HG02938 (cell line): Measurements from ENCODE around the gene CPT1B.
A peak's percentile ranks its signal among the peaks of the same experiment; 100 is the strongest.
"Not testable (repeated sequence)": the region's sequence is repeated elsewhere in the genome, so short reads cannot be mapped to it uniquely, and the experiment has no call there.

ENCODE experiments used
- ATAC-seq: cut with Tn5 transposase; IDR thresholded peaks from one replicate; pipeline ENCODE4 v1.9.1; 2021; ENCODE audit warnings: mild to moderate bottlenecking, moderate library complexity; ENCODE audit not compliant: unreplicated experiment

The CPT1B gene

DNA sequence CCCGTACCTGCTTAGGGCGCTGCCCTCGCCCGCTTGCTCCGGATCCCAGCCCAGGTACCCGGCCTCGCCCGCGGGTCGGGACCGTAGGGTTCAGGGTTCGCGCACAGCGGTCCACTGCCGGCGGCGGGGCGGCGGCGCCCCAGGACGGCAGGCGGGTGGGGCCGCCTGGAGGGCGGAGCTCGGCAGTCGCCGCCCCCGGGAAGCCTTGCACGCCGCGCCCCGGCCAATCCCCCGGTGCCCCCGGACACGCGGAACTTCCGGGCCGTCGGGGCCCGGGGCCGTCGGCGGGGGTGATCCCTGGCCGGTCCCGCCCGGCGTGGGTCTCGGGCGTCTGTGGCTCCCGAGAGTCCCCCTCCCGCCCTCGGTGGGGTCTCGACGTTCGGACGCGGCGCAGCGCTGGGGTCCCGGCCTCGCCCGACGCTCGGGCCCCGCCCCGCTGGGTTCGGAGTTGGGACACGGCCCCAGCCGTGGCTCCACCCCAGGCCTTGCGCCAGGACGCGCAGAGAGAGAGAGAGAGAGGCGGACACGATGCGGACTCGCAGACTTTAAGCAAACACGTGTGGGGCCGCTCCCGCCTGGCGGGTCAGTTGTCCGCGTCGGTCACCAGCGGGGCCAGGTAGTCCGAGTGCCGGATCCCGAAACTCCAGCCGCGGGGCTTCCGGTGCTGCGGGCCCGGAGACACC lies 48.2 kb downstream of the CPT1B start, which contains the start of gene TYMP:
TSS of gene TYMP (minus strand) at position 116 of the 683 bp plus-strand sequence. CDS start 303 bp downstream, outside the sequence.
- ATAC-seq = peak; percentile 7

DNA sequence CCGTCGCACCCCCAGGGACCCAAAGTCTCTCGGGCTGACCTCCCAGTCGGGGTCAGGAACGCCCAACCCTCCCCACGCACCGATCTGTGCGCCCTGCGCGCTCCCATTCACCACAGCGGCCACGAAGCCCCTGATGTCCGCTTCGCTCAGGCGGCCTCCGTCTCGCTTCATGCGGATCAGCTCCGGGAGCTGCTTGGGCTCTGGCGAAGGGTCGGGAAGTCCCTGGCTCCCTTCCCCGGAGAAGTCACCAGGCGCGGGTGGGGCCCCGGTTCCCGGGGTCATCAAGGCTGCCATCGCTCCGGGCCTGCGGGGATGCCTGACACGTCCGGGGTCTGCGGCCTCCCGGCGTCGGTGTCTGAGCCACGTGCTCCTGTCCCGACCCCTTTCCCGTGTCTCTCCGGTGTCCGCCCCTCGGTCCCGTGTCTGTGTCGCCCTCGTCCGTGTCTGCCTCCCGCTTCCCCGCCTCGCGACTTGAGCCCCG lies 48.8 kb downstream of the CPT1B start:
- ATAC-seq = no peak

- no peak for ATAC-seq
Measured at GRCh38 chr22:50528682-50529415, 49.4 kb downstream of the CPT1B start.

DNA sequence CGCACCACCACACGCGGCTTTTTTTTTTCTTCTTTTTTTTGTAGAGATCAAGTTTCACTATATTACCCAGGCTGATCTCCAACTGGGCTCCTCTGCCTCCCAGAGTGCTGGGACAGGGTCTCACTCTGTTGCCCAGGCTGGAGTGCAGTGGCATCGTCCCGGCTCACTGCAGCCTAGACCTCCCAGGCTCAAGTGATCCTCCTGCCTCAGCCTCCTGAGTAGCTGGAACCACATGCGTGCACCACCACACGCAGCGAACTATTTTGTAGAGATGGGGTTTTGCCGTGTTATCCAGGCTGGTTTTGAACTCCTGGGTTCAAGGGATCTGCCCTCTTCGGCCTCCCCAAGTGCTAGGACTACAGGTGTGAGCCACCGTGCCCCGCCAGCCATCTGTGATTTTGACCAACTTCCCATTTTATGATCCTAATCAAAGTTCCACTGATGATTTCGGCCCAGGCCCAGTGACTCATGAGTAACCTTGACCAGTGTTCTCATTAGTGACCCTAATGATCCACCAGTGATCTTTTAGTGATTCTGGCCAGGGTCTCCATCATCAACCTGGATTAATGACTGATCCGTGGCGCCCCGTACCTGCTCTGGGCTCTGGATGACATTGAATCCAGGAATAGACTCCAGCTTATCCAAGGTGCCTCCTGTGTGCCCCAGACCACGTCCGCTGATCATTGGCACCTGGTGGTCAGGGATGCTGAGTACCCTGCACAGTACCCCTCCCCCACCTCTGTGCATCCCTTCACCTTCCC lies 50.1 kb downstream of the CPT1B start:
- no peak for ATAC-seq

DNA sequence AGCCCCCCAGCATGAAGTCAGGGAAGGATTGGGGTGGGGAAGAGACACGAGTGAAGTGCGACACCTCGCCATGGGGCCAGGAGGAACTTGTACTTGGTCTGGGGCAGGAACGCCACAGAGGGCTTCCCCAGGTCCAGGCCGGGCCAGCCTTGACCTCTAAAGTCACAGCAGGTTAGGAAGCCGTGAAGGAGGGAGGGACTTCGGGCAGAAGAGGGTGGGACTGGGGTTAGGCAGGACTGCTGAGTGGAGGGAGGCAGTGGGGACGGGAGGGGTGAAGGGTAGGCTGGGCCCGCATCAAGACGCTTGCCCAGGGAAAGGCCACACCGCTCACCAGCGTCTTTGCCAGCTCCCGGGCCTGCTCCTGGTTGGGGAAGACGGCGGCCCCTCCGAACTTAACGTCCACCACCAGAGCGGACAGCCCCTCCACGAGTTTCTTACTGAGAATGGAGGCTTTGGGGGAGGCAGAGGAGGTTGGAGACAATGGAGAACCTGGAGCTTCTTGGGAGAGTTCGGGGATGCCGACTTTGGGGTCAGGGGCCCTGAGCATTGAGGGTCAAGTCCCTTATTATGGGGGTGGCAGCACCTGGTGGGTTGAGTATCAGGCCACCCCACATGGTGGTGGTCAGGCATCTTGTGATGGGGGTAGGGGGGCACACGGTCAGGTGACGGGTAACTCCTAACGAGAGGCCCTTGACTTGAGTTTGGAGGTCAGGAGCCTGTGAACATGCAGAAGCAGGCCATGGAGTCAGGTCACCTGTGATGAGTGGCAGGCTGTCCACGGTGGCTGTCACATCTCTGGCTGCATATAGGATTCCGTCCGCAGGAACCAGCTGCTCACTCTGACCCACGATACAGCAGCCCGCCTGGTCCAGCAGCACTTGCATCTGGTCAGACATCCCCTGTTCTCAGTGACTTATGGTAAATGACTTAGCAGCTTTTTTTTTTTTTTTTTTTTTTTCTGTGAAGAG lies 51.1 kb downstream of the CPT1B start:
- no peak for ATAC-seq

DNA sequence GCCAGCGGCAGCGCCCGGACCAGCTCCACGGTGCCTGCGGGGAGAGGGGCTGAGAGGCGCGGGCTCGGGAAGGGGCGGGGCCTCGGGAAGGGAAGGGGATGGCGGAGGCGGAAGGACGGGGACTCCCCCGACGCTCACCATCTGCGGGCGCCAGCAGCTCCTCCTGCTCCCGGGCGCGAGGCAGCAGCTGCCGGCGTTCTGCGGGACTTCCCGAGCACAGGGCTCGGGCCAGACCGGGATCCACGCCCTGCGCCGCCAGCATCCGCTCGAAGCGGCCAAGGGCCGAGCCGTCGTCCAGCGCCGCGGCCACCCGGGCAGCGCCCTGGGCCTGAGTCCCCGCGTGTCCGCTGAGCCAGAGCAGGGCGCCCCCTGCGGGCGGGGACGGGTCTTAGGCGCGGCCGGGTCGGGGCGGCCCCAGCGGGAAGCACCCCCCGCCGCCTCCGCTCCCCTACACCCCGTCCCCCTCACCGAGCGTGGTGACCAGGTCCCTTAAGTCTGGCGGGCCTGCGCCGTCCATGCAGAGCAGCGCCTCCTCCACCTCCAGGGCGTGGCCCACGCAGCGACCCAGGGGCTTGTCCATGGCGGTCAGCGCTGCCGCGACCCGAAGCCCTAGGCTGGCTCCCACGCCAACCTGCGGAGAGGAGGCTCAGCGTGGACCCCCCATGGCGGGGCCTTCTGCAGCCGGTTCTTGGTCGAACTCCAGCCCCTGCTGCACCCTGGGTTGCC lies 52.0 kb downstream of the CPT1B start:
- ATAC-seq = peak; percentile 22

DNA sequence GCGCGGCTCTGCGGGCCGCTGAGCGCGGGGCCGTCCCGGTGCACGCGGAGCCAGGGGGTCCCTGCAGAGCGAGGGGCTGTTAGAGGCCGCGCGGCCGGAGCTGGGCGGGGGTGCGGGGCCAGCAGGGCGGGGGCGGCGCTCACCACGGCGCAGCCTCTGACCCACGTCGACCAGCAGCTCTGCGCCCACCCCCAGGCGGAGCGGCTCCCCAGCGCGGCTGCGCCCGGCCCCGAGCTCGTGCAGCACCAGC lies 52.4 kb downstream of the CPT1B start:
- ATAC-seq = no peak

DNA sequence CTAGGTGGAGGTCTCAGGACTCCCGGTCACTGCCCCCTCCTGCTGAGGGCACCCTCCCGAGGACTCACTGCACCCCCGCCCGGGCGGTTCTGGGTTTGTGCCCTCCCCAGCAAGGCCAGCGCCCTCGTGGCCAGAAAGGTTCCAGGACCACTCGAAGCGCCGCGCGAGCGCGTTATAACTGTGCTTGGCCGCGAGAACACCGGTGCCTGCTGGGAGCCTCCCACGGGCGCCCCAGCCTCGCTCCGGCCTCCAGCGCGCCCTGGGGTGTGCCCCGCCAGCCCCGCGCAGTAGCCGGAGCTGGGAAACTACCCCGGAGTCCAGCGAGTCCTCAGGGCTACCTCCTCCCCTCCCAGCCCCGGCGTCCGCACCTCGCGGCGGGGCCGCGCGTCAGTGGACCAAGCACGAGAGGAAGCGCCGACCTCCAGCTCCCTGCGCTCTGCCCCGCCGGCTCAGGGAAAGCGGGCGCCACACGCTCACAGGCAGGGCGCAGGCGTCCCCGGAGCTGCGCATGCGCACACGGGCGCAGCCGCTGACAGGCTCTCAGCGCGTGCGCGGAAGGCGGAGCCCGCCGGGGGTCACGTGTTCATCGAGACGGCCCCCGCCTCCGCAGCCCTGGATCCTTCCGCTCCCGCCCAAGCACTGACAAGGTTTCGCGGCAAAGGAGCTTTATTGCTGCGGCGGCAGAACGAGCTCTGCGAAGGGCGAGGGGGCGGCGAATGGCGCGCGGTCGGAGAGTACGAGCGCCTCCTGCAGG lies 52.9 kb downstream of the CPT1B start, which contains the start of gene SCO2:
TSS of gene SCO2 (minus strand) at position 495 of the 754 bp plus-strand sequence. CDS start 1,187 bp downstream, outside the sequence.
- ATAC-seq = peak; percentile 38

GRCh38 chr22:50524676-50525103 lies 53.5 kb downstream of the CPT1B start:
- no peak for ATAC-seq

DNA sequence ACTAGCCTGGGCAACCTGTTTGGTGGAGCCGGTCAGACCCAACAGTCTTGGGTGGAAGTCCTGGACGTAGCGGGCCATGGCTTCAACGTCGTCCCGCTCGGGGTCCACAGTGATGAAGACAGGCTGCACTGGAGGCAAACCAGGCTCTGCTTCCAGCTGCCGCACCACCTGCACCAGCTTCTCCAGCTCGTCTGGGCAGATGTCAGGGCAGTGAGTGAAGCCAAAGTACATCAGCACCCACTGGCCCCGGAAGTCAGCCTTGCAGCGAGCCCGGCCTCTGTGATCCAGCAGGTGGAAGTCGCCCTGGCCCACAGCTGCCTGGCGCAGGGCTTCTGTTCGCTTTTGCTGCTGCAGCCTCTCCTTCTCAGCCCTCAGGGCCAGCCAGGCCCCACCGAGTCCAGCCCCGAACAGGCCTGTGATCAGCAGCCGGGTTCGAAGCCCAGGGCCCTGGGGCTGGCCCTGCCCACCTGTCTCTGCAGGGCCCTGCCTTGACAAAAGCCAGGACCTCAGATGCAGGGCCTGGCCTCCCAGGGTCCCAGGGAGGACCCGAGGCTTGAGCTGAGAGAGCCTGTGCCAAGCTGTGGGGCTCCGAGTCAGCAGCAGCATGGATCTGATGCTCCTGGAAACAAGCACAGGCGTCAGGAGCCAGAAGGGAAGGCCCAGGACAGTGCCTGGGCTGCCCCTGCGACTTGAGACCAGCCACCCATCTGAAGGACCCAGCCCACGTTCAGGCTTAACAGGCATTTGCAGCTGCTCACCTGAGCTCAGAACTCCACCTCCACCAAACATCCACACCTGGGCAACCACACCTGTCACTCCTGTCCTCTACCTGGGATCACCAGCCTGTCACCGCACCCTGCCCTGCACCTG lies 54.2 kb downstream of the CPT1B start:
- no peak for ATAC-seq

DNA sequence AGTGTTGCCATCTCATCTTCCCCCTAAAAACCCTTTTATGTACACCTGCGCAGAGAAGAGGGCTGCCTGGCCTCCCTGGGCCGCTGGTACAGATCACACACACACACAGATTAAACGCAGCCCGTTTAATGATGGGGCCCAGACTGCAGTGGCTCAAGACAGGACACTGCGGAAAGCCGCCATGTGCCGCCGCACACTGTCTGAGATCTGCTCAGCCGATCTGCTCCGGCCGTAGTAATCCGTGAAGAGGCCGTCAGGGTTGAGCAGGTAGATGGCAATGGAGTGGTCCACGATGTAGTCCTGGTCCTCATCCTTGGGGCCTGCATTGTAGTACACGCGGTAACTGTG lies 54.8 kb downstream of the CPT1B start:
- no peak for ATAC-seq

DNA sequence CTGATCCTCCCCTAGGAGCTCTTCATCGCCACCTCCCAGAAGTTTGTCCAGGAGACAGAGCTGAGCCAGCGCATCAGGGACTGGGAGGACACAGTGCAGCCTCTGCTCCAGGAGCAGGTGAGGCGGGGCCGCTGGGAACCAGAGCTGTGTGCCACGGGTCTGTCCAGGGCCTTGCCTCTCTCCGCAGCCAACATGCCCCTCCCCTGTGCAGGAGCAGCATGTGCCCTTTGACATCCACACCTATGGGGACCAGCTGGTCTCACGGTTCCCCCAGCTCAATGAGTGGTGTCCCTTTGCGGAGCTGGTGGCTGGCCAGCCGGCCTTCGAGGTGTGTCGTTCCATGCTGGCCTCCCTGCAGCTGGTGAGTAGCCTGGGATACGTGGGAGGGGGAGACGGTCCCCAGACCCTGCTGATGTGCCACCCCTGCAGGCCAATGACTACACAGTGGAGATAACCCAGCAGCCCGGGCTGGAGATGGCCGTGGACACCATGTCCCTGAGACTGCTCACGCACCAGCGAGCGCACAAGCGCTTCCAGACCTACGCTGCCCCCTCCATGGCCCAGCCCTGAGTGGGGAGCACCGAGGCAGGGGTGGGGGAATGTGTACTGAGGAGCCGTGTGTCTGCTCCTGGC lies 55.3 kb downstream of the CPT1B start:
- ATAC-seq = no peak

DNA sequence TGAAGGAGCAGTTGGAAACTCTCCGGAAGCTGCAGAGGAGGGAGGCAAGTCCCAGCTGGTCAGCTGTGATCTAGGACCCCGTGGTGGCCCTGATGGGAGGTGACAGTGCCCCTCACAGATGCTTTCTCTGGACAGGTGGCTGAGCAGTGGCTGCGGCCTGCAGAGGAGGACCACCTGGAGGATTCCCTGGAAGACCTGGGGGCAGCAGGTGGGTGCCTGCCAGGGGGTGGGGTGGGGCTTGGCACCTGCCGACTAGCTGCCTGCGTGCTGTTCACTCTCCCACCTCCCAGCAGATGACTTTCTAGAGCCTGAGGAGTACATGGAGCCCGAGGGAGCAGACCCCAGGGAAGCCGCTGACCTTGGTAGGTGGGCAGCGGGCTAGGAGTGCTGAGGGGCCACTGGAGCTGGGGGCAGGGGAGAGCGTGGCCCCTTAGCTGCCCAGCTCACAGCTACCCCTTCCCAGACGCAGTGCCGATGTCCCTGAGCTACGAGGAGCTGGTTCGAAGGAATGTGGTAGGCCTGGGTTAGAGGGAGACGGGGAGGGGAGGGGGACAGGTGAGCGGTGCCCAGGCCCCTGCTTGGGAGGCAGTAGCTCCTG lies 55.9 kb downstream of the CPT1B start:
- no peak for ATAC-seq

GRCh38 chr22:50521710-50522109 lies 56.5 kb downstream of the CPT1B start:
- ATAC-seq = no peak

- no peak for ATAC-seq
Measured at GRCh38 chr22:50520826-50521453, 57.3 kb downstream of the CPT1B start.

DNA sequence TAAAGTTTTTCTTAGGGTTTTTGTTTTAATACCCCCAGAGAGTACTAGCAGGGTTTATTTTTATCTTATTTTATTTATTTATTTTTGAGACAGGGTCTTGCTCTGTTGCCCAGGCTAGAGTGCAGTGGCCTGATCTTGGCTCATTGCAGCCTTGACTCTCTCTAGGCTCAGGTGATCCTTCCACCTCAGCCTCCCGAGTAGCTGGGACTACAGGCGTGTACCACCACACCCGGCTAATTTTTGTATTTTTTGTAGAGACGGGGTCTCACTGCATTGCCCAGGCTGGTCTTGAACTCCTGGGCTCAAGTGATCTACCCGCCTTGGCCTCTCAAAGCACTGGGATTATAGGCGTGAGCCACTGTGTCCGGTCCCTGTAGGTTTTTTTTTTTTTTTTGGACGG lies 58.0 kb downstream of the CPT1B start:
- ATAC-seq = not testable (repeated sequence)

- ATAC-seq = no peak
Measured at GRCh38 chr22:50519151-50519550, 59.1 kb downstream of the CPT1B start.
